Right atrium auricular region (tissue), 2 donors: ENCODE data around the gene SLC66A3. TPM values are rescaled to one million over a fixed set of nuclear protein-coding genes. Genes with fewer than 3 reads are reported as not detected.

Source experiments
- DNase-seq: peaks from one replicate; pipeline ENCODE4 v3.0.0-alpha.2; 2019; ENCODE audit warnings: low spot score
- H3K27ac ChIP-seq, 2 donors: fragments of 200-600 bp; sonication (generic); 1 replicate in 1 of 2; 2 replicates in 1 of 2; pipeline ENCODE4 v1.5.1; 2016 to 2019
- H3K27me3 ChIP-seq, 2 donors: fragments of 200-600 bp; sonication (generic); one replicate each; pipeline versions ENCODE4 v1.5.1 to v1.6.0; 2017 to 2019
- H3K36me3 ChIP-seq: fragments of 200-600 bp; sonication (generic); one replicate; pipeline ENCODE4 v1.5.1; 2016
- H3K4me1 ChIP-seq, 2 donors: fragments of 200-600 bp; sonication (generic); one replicate each; pipeline versions ENCODE4 v1.5.1 to v1.6.0; 2017 to 2019
- H3K4me3 ChIP-seq, 2 donors: fragments of 200-600 bp; sonication (generic); 1 replicate in 1 of 2; 2 replicates in 1 of 2; pipeline ENCODE4 v1.5.1; 2017 to 2019; ENCODE audit warnings: mild to moderate bottlenecking in 1 of 2, moderate library complexity in 1 of 2
- H3K9me3 ChIP-seq, 2 donors: fragments of 200-600 bp; sonication (generic); one replicate each; pipeline ENCODE4 v1.5.1; 2019
- total RNA-seq, 2 donors: library from RNA; depleted of rRNA; stranded (reverse); fragments of >200 nt; gene quantifications; one replicate each; pipeline ENCODE4 v1.1.0, GENCODE V29; 2016
- TF ChIP-seq, protein P1 (sequence below), 2 donors: fragments of 200-600 bp; sonication (generic); IDR thresholded peaks; one replicate each; pipeline ENCODE4 v1.5.1; 2019; ENCODE audit warnings: antibody characterized with exemption in 2 of 2

The SLC66A3 gene
- total RNA-seq, 2 donors from 2014 or later: 18.7 to 19.2 TPM

DNA sequence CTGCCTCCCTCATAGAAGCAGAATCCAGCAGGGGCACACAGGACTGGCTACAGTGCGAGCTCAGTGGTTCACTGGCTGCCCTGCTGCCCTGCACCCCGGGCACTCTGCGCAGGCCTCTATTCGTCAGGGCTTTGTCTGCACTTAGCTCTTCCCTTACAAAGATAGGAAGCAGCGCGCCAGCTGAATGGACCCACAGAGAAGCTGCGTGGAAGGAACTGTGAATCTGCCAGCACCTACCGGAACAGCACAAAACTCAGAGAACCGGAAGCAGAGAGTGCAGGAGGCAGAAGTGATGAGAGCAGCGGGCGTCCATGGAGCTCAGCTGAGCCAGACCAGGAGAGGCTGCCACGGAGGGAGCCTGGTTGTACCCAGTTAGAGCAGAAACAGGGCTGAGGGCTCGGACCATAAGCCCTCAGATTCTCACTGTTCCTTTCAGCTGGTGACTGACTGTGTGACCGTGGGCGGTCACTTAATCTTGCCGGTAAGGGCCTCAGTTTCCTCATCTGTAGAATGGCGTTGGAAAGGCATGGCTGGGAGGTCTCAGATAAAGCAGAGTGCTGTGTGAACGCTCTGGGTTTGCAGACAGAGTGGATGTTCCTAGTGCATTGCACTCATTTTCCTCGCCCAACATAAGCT, 23.1 kb upstream of the SLC66A3 start:
- H3K27ac ChIP-seq: no peak overlapping the region
- H3K9me3 ChIP-seq: no peaks in the 10 kb centered on the region
- no peaks in the 10 kb centered on the region for H3K36me3 ChIP-seq
- peaks cover 0 to 27% of the 10 kb centered on the region in 2 donors for H3K4me1 ChIP-seq
- no peaks in the 10 kb centered on the region for H3K27me3 ChIP-seq
- peak overlapping the region in 1 of 2 donors; percentile 56 for H3K4me3 ChIP-seq
- no peak for DNase-seq
- TF ChIP-seq, protein P1, sequence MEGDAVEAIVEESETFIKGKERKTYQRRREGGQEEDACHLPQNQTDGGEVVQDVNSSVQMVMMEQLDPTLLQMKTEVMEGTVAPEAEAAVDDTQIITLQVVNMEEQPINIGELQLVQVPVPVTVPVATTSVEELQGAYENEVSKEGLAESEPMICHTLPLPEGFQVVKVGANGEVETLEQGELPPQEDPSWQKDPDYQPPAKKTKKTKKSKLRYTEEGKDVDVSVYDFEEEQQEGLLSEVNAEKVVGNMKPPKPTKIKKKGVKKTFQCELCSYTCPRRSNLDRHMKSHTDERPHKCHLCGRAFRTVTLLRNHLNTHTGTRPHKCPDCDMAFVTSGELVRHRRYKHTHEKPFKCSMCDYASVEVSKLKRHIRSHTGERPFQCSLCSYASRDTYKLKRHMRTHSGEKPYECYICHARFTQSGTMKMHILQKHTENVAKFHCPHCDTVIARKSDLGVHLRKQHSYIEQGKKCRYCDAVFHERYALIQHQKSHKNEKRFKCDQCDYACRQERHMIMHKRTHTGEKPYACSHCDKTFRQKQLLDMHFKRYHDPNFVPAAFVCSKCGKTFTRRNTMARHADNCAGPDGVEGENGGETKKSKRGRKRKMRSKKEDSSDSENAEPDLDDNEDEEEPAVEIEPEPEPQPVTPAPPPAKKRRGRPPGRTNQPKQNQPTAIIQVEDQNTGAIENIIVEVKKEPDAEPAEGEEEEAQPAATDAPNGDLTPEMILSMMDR (IDR thresholded peaks at IDR 0.05): no peak

DNA sequence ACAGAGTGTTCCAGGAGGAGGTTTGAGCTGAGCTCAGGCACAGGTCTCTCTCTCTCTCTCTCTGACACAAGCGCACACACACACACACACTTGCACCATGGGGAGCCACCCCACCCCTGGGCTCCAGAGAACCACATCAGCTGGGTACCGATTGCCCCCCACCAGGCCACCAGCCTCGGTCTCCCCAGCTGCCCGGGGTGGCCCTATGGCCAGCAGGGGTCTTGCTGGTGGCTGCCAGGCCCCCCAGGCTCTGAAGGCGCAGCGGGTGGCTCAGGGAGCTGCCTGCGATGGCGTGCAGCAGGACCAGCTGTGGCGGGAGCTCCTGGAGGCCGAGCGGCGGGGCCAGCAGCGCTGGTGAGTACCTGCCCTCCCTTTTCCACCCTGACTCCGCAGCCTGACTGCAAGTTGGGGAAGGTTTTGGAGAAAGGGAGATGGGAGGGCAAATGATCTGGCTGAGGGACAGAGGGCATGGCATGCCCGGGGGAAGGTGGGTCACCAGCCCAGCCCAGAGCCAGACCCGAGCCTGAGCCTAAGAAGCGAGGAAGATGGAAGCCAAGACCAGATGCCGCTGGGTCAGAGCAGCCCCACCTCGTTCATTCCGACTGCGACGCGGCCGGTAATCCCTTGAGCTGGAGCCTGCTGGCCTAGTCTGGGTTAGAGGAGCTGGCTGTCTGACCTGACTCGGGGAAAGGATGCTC, 21.9 kb upstream of the SLC66A3 start:
- TF ChIP-seq, protein P1 (IDR thresholded peaks at IDR 0.05): no peak
- Histone ChIP-seq H3K27me3 (no peaks in the 10 kb centered on the region), H3K36me3 (no peaks in the 10 kb centered on the region), H3K27ac (peak overlapping the region in 1 of 2 donors; percentile 15), H3K4me1 (peaks cover 0 to 27% of the 10 kb centered on the region in 2 donors), H3K9me3 (no peaks in the 10 kb centered on the region), H3K4me3 (peak overlapping the region; percentile 32 to 56)
- no peak for DNase-seq

DNA sequence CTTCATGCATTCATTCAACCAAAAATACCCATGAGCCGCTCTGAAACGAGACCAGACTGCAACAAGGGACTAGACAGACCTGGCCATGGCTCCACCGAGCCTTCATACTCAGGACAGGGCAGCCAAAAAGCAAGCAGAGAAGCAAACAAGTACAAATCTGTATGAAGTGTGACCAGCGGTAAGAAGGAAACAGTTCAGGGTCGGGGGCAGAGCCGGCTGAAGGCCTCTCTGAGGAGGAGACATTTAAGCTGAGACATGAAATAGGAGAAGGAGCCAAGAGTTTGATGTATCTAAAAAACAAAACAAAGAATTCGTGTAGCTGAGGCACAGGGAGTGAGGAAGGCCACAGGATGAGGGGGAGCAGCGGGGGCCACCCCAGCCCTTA, 21.3 kb upstream of the SLC66A3 start:
- DNase-seq: no peak
- no peaks in the 10 kb centered on the region for H3K9me3 ChIP-seq
- H3K4me3 ChIP-seq: peak overlapping the region in 1 of 2 donors; percentile 56

DNA sequence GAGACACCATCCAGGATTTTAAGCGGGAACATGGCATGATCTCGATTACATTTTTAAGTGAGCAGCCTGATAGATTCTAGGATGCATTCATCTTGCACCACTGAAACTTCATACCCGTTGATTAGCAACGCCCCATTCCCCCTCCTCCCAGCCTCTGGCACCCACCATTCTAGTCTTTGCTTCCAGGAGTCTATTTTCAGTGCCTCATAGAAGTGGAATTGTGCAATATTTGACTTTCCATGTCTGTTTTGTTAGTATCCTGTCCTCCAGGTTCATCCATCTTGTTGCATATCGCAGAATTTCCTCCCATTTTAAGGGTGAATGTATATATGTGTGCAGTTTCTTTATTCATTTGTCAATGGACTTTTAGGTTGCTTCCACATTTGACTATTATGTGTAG, 20.9 kb upstream of the SLC66A3 start:
- TF ChIP-seq, protein P1 (IDR thresholded peaks at IDR 0.05): no peak
- Histone ChIP-seq H3K27ac (no peak overlapping the region), H3K9me3 (no peaks in the 10 kb centered on the region), H3K36me3 (no peaks in the 10 kb centered on the region), H3K4me1 (peaks cover 0 to 25% of the 10 kb centered on the region in 2 donors), H3K27me3 (no peaks in the 10 kb centered on the region), H3K4me3 (no peak overlapping the region)
- DNase-seq: no peak

More for the DNA sequence above, 21.3 kb upstream of the SLC66A3 start:
- Histone ChIP-seq H3K27ac (no peak overlapping the region), H3K4me1 (peaks cover 0 to 27% of the 10 kb centered on the region in 2 donors), H3K36me3 (no peaks in the 10 kb centered on the region), H3K27me3 (no peaks in the 10 kb centered on the region)
- TF ChIP-seq, protein P1 (IDR thresholded peaks at IDR 0.05): no peak

DNA sequence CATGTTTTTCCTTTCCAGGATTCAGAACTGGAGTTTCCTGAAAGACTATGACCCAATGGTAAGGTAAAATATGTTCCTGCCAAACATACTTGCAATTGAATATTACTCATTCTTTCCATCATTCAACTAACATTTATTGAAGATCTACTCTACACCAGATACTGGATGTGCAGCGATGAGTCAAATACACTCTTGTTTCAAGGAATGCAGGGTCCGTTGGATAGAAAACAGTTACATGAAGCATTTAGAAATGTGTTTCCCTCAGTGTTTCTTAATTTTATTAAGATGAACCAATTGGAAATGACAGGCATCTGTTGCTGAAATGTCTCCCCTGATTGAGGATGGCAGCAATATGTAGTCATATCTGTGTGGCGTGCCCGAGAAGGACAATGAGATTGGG, 14.8 kb upstream of the SLC66A3 start:
- DNase-seq: no peak
- TF ChIP-seq, protein P1 (IDR thresholded peaks at IDR 0.05): no peak
- H3K4me3 ChIP-seq: no peak overlapping the region
- H3K27ac ChIP-seq: no peak overlapping the region
- no peaks in the 10 kb centered on the region for H3K9me3 ChIP-seq
- no peaks in the 10 kb centered on the region for H3K36me3 ChIP-seq
- H3K4me1 ChIP-seq: no peaks in the 10 kb centered on the region
- H3K27me3 ChIP-seq: no peaks in the 10 kb centered on the region
